HuH-7 (cell line): Measurements from ENCODE around the gene AMBP.

ENCODE experiments used
- DNase-seq: peaks from one replicate; pipeline ENCODE4 v3.0.0; 2011; ENCODE audit warnings: low spot score

AMBP gene

DNA sequence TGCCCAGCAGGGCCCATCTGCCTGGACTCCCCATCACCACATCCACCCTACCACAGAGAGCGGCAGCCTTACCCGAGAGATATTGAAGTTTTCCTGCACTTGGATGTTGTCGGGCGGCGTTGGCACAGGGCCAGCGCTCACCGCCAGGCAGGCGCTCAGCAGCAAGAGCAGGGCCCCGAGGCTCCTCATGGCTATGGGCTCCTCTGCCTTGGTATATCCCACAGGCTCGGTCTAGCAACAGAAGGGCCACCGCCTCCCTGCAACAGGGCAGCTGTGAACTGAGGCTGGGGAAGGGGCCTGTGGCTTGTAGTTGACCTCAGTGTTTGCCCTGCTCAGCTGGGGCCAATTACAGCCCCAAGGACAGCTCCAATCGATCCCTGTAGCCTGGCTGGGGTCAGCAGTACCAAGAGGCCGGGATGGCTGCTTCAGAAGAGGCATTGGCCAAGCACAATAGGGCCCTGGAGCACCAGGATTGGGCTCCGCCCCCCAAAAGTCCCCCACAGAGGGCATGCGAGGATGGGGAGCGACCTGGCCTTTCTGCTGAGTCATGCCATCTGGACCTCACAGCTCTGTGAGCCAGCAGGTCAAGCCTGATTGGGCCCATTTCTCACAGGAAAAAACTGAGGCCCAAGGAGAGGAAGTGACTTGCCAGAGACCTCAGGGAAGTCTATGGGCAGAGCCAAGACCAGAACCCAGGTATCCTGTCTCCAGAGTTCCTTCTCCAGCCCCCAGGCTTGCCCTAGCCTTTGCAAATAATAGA lies at the start of gene AMBP:
TSS of gene AMBP (minus strand) at position 280 of the 760 bp plus-strand sequence. CDS start at position 189, 91 bp downstream.
- peak; percentile 88 for DNase-seq

DNA sequence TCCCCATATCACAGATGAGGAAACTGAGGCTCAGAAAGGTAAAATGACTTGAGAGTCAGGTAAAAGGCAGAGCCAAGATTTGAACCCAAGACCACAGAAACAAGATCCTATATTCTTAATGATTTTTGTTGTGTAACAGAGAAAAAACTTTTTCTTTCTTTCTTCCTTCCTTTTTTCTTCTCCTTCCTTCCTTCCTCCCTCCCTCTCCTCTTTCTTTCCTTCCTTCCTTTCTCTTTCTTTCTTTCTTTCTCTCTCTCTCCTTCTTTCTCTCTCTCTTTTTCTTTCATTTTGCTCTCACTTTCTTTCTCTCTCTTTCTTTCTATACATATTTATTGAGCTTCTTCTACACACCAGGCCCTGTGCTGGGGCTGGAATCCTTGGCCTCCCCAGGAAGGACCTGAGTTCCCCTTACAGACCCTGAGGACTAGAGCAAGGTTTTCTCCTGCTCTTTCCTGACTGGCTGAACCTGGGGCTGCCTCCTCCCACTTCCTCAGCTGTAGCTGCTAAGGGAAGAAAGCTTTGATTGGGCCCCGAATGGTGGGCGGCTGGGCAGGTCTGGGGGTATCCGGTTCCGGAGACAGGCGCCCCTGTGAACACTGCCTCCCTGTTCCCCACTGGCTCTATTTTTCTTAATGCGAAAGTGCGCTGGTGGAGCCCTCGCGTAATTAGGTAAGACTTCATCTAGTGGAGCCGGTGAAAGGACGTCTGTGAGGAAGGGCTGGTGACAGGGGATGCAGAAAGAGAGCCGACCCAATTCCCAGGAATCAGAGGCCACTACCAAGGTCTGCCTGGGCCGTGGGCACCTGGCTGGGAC lies 48.4 kb upstream of the AMBP start:
- no peak for DNase-seq

DNA sequence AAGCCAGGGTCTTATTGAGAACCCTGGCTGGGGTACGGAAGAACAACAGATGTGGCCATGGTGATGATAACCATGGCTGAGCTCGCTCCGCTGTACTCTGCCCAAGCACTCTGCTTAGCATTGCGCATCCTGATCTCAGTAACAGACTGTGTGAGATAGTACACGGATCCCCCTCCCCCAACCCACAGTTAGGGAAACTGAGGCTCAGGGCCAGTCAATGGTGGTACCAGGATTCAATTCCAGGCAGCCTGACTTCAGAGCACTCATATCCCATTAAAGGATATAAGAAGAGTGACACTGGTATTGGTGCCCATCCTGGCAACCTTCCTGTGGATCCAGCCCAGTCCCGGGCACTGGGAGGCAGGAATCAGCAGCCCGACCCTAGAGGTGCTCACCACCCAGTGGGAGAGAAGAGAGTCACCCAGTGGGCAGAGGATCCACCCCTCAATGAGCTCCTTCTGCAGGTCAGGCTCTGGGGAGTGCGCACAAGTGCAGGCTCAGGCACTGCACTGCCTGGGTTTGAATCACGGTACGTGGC lies 47.4 kb upstream of the AMBP start:
- no peak for DNase-seq

DNA sequence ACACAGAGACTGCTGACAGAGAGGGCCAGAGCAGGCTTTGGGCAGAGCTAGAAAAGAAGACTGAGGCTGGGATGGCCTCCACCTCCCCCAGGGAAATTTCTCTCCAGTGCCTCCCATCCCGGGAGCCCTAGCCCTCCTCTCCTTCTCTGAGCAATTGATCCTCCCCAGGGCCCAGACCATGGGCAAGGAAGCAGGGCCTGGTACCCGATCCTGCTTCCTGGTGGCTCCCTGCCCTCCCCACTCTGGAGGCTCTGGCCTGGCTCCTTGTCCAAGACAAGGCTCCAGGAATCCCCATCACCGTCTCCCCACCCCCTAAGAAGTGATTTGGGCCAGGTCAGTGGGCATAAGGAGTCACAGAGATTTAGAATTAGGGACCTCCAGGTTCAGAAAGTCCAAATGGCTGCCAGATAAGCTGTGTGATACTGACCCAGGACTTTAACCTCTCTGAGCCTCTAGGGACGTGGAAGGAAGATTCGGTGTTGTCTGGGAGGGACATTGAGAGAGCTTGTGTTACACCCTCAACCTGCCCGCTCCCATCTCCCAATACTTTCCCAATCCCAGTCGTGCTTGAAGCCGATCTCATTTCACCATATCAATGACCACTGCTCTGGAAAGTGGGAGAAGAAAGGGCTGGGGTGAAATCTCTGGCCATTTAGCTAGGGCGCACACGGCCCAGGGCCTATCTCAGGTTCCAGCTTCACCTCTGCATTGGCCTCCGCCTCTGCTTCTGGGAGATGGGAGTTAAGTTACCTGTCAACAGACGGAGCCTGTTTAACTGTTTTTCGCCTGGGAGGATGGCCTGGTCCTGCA lies 46.8 kb upstream of the AMBP start:
- DNase-seq = no peak

DNA sequence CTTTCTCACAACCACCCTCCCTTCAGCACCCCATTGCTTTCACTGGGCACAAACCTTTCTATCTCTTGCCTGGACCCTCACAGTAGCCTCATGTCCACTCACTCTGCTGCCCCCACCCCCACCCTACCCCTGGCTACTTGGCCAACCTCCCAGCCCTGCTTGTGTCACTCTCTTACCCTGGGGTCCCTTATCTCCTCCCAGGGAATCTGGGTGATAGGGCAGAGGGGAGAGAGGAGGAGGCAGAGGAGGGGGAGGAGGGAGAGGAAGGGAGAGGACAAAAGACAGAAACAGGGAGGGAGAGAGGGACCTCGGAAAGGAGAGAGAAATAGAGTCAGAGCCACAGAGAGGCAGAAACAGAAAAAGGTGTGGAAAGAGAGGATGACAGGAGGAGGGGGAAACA lies 46.0 kb upstream of the AMBP start:
- DNase-seq = no peak

DNA sequence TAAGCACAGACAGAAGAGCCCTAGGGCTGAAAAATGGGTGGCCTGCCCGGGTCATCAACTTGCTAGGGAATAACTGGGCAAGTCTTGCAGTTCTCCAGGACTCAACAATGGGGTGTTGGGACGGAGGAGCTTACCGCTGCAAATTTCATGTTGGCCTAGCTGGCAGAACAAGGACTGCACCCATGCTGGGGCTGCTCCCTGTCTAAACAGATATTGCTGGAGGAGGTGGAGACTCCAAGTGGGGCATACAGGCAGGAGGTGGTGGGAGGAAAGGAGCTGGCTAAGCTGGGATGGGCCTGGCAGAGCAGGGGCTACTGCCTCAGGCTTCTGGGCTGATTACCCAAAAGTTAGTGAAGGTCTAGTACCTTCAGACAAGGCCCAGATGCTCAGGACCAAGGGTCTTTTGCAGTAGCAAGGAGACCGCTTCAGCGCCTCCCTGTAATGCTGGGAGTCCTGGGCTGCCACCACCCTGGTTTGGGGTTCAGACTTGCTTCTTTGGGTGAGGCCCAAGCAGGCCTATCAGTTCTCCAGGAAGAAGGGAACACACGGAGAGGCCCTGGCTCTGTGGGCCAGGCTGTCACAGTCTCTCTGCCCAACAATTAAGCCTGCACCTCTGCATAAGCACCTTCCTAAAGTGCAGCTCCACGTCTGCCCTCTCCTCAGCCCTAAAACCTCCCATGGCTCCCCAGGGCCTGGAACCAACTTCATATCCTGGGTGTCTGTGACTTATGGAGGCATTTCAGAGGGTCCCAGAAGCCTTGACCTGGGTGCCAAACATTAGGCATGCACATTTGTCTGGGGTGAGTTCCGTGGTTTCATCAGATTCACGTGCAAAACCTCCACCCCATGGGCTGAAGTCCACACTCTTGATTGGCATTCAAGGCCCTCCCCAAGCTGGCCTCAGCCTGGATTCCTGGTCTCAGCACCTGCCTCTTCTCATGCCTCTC lies 45.2 kb upstream of the AMBP start:
- DNase-seq = no peak

DNA sequence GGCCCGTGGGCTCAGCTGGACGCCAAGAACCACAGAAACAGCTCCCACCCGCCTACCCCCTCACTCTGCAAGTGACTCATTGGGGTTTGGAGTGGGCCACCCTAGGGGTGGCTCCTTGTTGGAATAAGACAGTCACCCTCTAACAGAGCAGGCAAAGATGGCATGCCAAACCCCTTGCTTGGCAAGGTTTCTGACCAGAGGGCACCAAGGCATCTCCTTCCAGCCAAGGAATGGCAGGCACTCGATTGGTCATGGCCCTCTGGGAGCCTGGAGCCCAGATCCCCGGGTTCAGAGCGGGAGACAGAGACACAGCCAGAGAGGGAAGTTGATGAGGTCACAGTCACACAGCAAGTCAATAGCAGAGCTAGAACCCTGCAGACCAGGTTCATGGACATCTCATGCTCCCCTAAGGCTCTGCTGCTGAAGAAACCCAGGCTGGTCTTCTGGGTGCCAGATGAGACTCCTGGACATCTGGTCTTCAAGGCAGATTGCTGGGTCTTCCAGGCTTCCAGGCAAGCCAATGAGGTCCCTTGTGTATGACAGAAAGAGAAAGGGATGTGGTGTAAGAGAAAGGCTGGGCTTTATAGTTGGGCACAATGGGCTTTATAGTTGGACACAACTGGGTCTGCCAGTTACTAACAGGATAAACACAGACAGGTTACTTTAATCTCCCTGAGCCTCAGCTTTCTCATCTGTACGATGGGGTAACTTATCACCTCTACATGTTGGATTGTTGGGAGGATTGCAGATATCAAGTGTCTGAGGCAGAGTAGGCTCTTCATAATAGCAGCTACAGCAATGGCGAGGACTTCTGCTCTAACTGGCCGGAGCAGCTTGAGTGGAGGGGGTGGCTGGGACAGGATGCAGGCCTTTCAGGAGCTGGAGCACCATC lies 44.3 kb upstream of the AMBP start:
- DNase-seq = no peak

DNA sequence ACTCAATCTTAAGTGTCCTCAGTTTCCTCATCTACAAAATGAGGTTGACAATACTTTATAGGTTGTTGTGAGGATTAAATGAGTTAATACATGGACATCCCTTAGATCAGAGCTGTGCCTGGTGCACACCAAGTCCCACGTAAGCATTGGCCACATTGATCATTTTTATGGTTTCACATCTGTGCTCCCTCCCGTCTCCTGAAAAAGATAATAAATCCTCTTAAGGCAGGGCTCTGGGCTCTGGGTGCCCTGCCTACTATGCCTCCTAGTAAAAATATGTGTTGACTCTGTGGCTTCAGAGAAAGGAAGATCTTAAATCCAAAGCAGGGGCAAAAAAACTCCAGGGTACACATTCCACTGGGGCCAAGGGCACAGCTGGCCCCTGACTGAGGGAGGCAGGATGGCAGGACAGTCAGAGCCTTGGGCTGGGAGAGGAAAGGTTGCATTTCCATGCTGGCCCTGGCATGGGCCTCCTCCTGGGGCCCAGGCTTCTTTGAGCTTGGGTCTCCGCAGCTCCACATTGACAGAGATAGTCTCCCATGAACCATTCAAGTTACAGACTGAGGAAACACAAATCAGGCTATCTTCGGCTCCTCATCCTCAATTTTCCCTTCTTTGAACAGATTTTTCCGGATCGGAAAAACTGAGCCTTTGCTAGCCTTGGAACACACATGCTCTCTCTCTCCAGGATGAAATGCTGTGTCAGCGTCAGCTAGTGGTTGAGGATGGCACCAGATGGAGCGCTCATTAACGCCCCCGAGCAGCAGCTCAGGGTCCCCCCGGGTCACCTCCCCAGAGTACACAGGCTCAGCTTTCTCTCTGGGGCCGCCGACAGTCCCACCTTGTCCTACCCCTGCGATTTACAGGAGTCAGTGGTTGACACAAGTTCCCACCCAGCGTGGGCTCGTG lies 43.4 kb upstream of the AMBP start:
- no peak for DNase-seq

DNA sequence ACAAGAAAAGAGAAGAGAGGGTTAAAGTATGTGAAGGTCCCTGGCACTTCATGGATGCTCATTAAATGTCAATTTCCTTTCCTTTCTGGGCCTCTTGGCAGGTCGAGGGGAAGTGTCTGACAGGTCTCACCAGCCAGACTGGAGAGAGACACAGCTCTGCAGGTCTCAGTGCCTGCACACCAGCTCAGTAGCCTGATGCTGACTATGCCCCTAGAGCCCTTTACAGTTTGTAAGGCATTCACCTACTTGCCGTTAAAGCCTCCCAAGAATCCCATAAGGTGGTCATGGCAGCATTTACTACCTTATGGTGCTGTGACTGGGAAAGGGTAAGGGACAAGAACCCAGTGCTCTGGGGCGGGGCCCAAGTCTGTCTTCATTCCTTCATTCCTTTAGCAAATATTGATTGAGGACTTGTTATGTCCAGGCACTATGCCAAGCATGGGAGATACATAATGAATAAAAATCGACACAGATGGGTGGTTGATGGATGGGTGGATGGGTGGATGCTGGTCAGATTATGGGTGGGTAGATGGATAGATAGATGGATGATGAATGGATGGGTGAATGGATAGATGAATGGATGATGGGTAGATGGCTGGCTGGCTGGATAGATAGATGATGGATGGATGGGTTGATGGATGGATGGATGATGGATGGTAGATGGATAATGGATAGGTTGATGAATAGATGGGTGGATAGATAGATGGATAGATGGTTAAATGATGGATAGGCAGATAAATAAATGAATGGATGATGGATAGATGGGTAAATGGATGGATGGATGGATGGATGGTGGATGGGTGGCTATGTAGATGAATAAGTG lies 42.3 kb upstream of the AMBP start:
- DNase-seq = no peak

DNA sequence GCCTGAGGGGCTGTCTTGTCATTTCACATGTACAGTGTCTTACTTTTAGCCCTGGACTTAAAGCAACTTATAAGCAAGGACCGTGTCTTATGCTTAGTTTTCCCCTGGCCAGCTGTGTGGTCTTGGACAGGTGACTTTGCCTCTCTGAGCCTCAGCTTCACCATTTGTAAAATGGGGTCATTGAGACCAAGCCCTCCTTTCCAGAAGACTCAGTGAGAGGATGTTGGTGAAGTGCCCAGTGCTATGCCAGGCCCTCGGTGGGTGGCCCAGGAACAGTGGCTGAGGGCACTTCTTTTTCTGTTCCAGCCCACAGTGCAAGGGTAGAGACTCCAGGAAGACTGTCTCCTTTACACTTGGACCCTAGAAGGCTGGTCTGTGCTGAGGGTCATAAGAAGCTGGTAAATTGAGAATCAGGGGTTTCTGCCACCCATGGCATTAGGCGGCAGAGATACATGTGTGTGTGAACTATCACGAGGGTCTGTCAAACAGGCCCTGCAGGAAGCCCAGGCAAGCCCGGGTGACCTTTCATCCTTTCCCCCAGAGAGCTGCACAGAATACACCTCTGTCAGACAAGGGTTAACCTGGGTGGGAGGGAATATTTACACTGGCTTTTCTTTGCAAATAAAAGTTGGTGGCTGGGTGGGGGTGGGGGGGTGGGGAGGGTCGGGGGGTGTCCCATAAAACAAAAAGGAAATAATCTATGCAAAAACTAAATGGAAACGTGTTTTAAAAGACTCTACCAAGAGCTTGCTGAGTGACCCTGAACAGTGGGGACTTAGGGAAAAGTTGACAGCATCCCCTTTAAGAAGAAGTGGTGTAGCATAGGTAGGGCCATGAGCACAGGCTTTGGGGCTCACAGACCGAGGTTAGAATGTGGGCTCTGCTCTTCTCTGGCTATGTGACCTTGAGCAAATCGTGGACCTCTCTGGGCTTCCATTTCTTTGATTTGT lies 41.4 kb upstream of the AMBP start:
- no peak for DNase-seq

DNA sequence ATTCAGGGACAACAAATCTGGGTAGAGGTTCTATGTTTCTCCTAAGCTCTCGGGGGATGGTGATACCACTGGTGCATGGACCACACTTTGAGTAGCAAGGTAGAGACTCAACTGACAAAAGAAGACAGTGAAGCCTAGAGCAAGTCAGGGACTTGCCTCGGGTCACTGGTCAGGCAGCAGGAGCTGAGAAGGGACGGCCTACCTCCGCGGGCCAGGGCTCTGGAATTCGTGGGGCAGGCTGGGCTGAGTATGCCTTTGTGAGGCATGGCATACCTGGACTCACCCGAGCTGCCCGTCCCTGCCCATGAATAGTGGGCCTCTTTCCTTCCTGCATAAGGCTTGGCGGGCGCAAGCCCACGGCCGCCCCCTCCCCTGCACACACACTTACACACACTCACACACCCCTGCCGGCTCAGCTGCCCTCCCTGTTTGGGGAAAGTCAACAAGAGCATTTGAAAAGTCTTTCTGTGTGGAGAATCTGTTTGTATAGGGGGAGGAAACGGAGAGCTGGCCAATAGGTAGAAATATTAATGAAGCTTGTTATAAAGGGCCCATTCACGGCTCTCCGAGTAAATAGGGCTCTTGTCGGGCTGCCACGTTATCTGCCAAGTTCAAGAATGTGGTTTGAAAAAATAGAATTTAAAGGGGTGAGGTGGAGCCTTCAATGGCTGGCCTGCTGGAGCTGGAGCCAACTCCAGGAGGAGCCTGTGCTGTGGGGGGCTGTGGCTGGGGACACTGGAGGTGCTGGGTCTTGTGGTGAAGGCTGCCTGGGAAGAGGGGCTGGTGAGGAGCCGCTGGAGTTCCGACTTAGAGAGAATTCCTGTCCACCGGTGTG lies 40.1 kb upstream of the AMBP start:
- DNase-seq = peak; percentile 58

DNA sequence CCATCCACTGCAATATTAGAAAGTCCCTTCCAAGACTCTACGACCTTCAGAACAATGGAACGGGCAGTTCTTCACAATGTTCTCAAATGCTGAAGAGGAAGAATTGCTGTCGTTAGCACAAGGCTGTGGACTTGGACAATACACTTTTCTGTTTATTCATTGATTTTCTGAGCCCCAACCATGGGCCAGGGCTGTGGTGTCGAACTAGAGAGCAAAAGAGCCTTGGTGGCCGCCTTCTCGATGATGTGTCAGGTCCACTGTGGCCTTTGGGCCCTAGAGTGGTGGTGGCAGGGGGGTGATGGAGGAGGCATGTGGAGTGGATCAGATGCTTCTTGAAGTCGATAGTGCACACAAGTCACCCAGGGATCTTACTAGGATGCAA lies 39.5 kb upstream of the AMBP start:
- DNase-seq = no peak

DNA sequence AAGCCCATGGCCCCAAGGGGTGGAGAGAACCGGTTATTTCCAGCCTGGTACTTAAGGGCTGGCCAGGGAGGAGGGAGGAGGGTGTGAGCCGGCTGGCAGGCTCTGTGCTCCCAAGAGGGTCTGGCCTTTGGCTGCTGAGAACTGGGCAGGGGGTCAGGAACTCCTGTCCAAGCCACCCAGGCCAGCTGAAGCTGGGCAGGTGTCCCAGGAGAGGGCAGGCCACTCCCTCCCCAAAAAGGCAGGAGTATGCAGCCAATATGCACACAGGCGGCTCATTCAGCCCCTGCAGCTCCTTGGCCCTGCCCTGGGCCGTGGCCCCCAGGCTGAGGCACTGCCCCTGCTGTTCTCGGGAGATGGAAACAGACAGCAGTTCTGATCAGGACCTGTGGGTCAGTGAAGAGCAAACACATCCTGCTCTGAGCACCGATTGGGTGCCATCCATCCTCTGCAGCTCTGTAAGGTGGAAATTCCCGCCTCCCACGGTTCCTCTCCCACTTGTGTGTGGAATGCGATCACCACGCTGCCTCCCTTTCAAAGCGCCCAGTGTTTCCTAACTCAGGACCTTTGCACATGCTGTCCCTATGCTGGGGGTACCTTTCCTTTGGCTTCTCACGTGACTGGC lies 38.1 kb upstream of the AMBP start:
- DNase-seq = no peak

DNA sequence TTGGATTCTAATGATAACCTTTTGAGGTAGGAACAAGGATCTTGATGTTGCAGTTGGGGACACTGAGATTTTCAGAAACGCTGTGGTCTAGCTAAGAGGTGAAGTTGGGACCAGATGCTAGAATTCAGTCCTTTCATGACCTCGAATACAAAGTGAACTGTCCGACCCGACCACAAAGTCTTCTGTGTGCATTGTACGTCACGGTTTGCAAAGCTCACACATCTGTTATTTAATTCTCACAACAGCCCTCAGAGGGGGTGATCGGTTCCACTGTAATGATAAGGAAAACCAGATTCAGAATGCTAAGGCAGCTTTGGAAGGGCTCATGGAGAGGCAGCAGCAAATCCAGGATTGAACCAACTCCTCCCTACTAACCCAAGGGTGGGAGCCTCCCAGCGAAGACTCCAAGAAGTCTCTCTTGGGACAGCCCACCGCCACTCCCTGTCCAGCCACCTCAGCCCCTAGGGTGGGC lies 37.6 kb upstream of the AMBP start:
- DNase-seq = no peak

DNA sequence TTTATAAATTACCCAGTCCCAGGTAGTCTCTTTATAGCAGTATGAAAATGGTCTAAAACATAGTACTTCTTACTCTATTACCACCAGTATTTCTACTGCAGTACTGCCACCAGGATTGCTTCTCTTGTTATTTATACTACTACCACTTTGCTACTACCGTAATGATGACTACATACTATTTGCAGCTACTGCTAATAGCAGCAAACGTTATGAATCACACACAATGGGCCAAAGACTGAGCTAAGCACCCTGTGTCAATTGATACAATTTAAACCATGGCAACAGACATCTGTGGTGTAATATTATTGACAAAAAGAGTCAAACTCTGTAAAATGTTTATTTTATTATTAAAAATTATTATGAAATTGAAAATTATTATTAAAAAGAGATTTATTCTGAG lies 36.3 kb upstream of the AMBP start:
- no peak for DNase-seq
